ENCODE measurements around the gene DHRS12. TPM values are rescaled to one million over a fixed set of nuclear protein-coding genes. Genes with fewer than 3 reads are reported as not detected.

Gene DHRS12
- total and polyA plus RNA-seq, 10 donors, result 11.3 to 22.8 (median 16.9) TPM

GRCh38 chr13:51767100-51767499, 36.9 kb downstream of the DHRS12 start:
- 91 to 93% (median 92%) methylated on average over 8 of the region's 8 CpGs for WGBS, 5 donors
- intact Hi-C loops (cut with DNase I; ENCODE audit: low total_unique reads), result no loop called here
- Histone ChIP-seq H3K27ac (no peak overlapping the region), H3K4me3 (no peak overlapping the region), H3K9me3 (no peaks in the 10 kb centered on the region), H3K4me1 (peaks cover 8 to 46% (median 28%) of the 10 kb centered on the region in 6 donors), H3K27me3 (replicated peaks in 1 of 7) (no peaks in the 10 kb centered on the region), H3K36me3 (peaks cover 0 to 74% (median 14%) of the 10 kb centered on the region in 6 donors)
- TF ChIP-seq POLR2AphosphoS5 (IDR thresholded peaks at IDR 0.05) (peak in 1 of 3 donors; percentile 19), CTCF (IDR thresholded peaks at IDR 0.05 in 8 of 11, conservative IDR thresholded peaks at IDR 0.05 in 3 of 11) (no peak)
- no peak for DNase-seq

GRCh38 chr13:51765142-51765515, 38.8 kb downstream of the DHRS12 start:
- Histone ChIP-seq H3K9me3 (no peaks in the 10 kb centered on the region), H3K36me3 (peaks cover 0 to 81% (median 26%) of the 10 kb centered on the region in 6 donors), H3K4me3 (no peak overlapping the region), H3K27ac (peak overlapping the region; percentile 16 to 75 (median 55)), H3K27me3 (replicated peaks in 1 of 7) (no peaks in the 10 kb centered on the region), H3K4me1 (peaks cover 8 to 43% (median 27%) of the 10 kb centered on the region in 6 donors)
- WGBS, 5 donors, result 55 to 73% (median 57%) methylated on average over 4 of the region's 4 CpGs
- no peak for TF ChIP-seq CTCF (IDR thresholded peaks at IDR 0.05 in 8 of 11, conservative IDR thresholded peaks at IDR 0.05 in 3 of 11)
- no peak for TF ChIP-seq POLR2A (IDR thresholded peaks at IDR 0.05)
- no peak for TF ChIP-seq POLR2AphosphoS5 (IDR thresholded peaks at IDR 0.05)
- DNase-seq, result no peak
- intact Hi-C loops (cut with DNase I; ENCODE audit: low total_unique reads), result no loop called here

- H3K4me1 ChIP-seq, result peaks cover 8 to 36% (median 23%) of the 10 kb centered on the region in 6 donors
- peaks cover 0 to 87% (median 33%) of the 10 kb centered on the region in 6 donors for H3K36me3 ChIP-seq
- H3K4me3 ChIP-seq, result peak overlapping the region in 1 of 8 donors; percentile 27
- TF ChIP-seq POLR2A (IDR thresholded peaks at IDR 0.05) (no peak), POLR2AphosphoS5 (IDR thresholded peaks at IDR 0.05) (peak in 2 of 3 donors; percentile 42 to 47)
- intact Hi-C loops (cut with DNase I; ENCODE audit: low total_unique reads), result no loop called here
- no peaks in the 10 kb centered on the region for H3K27me3 ChIP-seq (replicated peaks in 1 of 7)
- H3K9me3 ChIP-seq, result no peaks in the 10 kb centered on the region
- H3K27ac ChIP-seq, result peak overlapping the region; percentile 16 to 75 (median 55)
- no peak for DNase-seq
- WGBS, 5 donors, result 32 to 37% (median 33%) methylated on average over 9 to 12 of the region's 12 CpGs
Observed at GRCh38 chr13:51764184-51765141, 39.5 kb downstream of the DHRS12 start.

GRCh38 chr13:51763486-51763885, 40.5 kb downstream of the DHRS12 start:
- Histone ChIP-seq H3K27ac (no peak overlapping the region), H3K4me3 (no peak overlapping the region), H3K9me3 (no peaks in the 10 kb centered on the region), H3K36me3 (peaks cover 0 to 91% (median 41%) of the 10 kb centered on the region in 6 donors), H3K4me1 (peaks cover 7 to 27% (median 16%) of the 10 kb centered on the region in 6 donors), H3K27me3 (replicated peaks in 1 of 7) (no peaks in the 10 kb centered on the region)
- TF ChIP-seq CTCF (IDR thresholded peaks at IDR 0.05 in 8 of 11, conservative IDR thresholded peaks at IDR 0.05 in 3 of 11) (no peak), POLR2AphosphoS5 (IDR thresholded peaks at IDR 0.05) (no peak), POLR2A (IDR thresholded peaks at IDR 0.05) (no peak)
- intact Hi-C loops (cut with DNase I; ENCODE audit: low total_unique reads), result no loop called here
- no peak for DNase-seq
- 78 to 94% (median 85%) methylated on average over 2 of the region's 2 CpGs for whole genome bisulfite sequencing, 5 donors

Data from spleen (tissue), 11 donors.